DND-41 (cell line): ENCODE results near the gene GIMAP8.
A peak's percentile ranks its signal among the peaks of the same experiment; 100 is the strongest.

Source experiments
- ATAC-seq: fragments of 200-7000 bp; cut with Tn5 transposase; 3 replicates; pipeline ENCODE4 v1.9.1; 2021; ENCODE audit warnings: low read depth; ENCODE audit not compliant: insufficient read depth
- DNase-seq: peaks from one replicate; pipeline ENCODE4 v3.0.0-alpha.2; 2020
- H2AFZ ChIP-seq: 2 replicates; pipeline ENCODE4 v1.6.0; 2012; ENCODE audit warnings: low read depth, low read length
- H3K27ac ChIP-seq: 2 replicates; pipeline ENCODE4 v1.5.1; 2012; ENCODE audit warnings: low read length, inconsistent platforms
- H3K27me3 ChIP-seq: fragments of 200-600 bp; sonication (generic); 2 replicates; pipeline ENCODE4 v1.6.0; 2012; ENCODE audit warnings: low read length, mild to moderate bottlenecking, inconsistent platforms; ENCODE audit not compliant: insufficient read depth, poor library complexity
- H3K36me3 ChIP-seq: 2 replicates; pipeline ENCODE4 v1.5.1; 2012; ENCODE audit warnings: low read length, inconsistent platforms; ENCODE audit not compliant: insufficient read depth
- H3K4me1 ChIP-seq: 2 replicates; pipeline ENCODE4 v1.5.1; 2012; ENCODE audit warnings: mild to moderate bottlenecking, low read length; ENCODE audit not compliant: insufficient read depth
- H3K4me2 ChIP-seq: 2 replicates; pipeline ENCODE4 v1.6.0; 2012; ENCODE audit warnings: mild to moderate bottlenecking, moderate library complexity, low read length, inconsistent platforms; ENCODE audit not compliant: insufficient read depth
- H3K4me3 ChIP-seq, 2 experiments: fragments of 200-600 bp in 1 of 2; shearing (Covaris generic) in 1 of 2; 2 replicates each; pipeline ENCODE4 v1.5.1; 2012 to 2016; ENCODE audit warnings: inconsistent platforms in 2 of 2, low read length in 2 of 2, mild to moderate bottlenecking in 2 of 2, low read depth in 1 of 2, moderate library complexity in 1 of 2
- H3K79me2 ChIP-seq: 2 replicates; pipeline ENCODE4 v1.6.0; 2012; ENCODE audit warnings: low read length, inconsistent platforms; ENCODE audit not compliant: insufficient read depth
- H3K9ac ChIP-seq: 2 replicates; pipeline ENCODE4 v1.6.0; 2012; ENCODE audit warnings: low read depth, mild to moderate bottlenecking, inconsistent platforms, low read length, moderate library complexity
- H3K9me3 ChIP-seq: 2 replicates; pipeline ENCODE4 v1.5.1; 2012; ENCODE audit warnings: low read length, moderate library complexity, mild to moderate bottlenecking, inconsistent platforms; ENCODE audit not compliant: insufficient read depth, severe bottlenecking
- H4K20me1 ChIP-seq: 2 replicates; pipeline ENCODE4 v1.6.0; 2012; ENCODE audit warnings: low read length; ENCODE audit not compliant: insufficient read depth
- CTCF ChIP-seq: IDR thresholded peaks from 2 replicates; pipeline ENCODE4 v1.5.1; 2012; ENCODE audit warnings: borderline replicate concordance, low read length, moderate library complexity, mild to moderate bottlenecking; ENCODE audit not compliant: poor library complexity, severe bottlenecking; ENCODE audit errors: extremely low read depth
- EZH2 ChIP-seq: IDR thresholded peaks from 3 replicates; pipeline ENCODE4 v1.6.1; 2012; ENCODE audit warnings: borderline replicate concordance, low read depth, mild to moderate bottlenecking, moderate library complexity, low read length, inconsistent platforms; ENCODE audit not compliant: severe bottlenecking

The GIMAP8 gene

DNA sequence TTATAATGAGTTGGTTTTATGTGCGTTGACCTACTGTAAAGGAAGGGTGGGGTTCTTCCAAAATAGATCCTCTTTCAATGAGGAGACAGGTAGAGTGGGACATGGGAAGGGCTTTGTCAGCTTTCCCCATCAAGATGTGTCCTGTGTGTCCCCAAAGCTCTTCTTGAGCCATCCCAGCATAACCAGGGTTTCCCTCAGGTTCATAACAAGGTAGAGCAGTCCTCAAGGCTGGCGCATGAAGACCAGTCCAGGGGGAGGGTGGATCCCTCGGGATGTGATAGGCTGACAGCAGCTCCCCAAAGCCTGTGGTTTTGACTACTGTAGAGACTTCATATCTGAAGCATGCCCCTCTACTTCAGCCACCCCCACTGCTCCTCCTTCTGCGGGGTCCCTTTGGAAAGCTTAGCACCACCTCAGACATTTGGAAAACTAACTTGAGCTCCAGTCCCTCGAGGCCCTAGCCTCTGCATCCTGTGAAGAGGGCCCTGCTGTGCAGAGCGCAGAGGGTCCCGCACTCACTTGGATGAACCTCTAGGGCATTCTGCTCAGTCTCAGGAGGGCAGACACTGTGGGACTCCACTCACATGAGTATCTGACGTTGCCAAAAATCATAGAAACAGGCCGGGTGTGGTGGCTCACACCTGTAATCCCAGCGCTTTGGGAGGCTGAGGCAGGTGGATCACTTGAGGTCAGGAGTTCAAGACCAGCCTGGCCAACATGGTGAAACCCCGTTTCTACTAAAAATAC, 1.1 kb upstream of the GIMAP8 start:
- H3K79me2 ChIP-seq: no peaks in the 10 kb centered on the region; the same call in 1 of the 2 replicates
- peak overlapping the region; percentile 41 for H2AFZ ChIP-seq
- H3K27ac ChIP-seq: peak overlapping the region; percentile 75
- DNase-seq: peak; percentile 42
- no peaks in the 10 kb centered on the region; the same call in 1 of the 2 replicates for H3K36me3 ChIP-seq
- H3K4me2 ChIP-seq: peak overlapping the region; percentile 46
- no peak for ATAC-seq
- H3K27me3 ChIP-seq: no peaks in the 10 kb centered on the region
- H3K9ac ChIP-seq: peak overlapping the region; percentile 35
- H3K4me3 ChIP-seq: peak overlapping the region in 1 of 2 experiments; percentile 14; a peak in 1 of 4 replicates
- peaks cover 76% of the 10 kb centered on the region for H3K4me1 ChIP-seq
- H3K9me3 ChIP-seq: no peaks in the 10 kb centered on the region
- TF ChIP-seq EZH2: no peak
- TF ChIP-seq CTCF: no peak
- H4K20me1 ChIP-seq: no peaks in the 10 kb centered on the region

DNA sequence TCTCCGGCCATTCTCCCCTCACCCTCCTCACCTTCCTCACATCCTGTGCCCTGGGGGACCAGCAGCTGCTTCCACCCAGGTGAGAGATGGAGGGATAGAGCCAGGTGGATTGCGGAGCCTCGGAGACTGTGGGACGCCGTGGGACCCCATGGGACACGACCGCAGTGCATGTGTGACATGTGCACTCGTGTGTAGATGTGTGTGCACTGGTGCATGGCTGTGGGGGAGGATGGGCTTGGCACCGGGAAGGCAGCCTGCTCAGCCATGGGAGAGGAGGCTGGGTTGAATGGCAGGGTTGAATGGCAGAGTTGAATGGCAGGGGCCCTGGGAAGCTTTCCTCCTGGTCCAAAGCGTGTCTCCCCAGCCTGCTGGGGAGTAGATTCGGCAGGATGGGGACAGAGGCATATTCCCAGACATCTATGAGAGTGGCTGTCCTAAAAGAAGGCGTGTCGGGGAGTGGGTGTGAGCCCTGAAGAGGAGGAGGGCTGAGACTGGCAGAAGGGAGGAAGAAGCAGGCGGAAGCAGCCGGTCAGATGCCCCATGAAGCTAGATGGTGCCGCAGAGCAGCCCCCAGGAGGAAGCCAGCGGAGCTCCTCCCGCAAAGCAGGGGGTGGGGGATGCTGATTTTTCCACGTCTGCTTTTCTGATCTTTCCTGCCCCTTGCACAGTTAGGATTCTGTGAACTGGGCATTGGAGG, 815 bp downstream of the GIMAP8 start:
- peak overlapping the region; percentile 56; the same call in 1 of the 2 replicates for H2AFZ ChIP-seq
- peak; percentile 72 for ATAC-seq
- peak overlapping the region in 1 of 2 experiments; percentile 54; a peak in 2 of 4 replicates for H3K4me3 ChIP-seq

GRCh38 chr7:150451833-150452461, 1.5 kb downstream of the GIMAP8 start:
- peak overlapping the region; percentile 56 for H2AFZ ChIP-seq
- peak overlapping the region; percentile 55 for H3K4me2 ChIP-seq
- H3K27ac ChIP-seq: peak overlapping the region; percentile 78
- H3K4me1 ChIP-seq: peaks cover 54% of the 10 kb centered on the region
- no peaks in the 10 kb centered on the region; the same call in 1 of the 2 replicates for H3K79me2 ChIP-seq
- H3K9ac ChIP-seq: peak overlapping the region; percentile 57
- no peaks in the 10 kb centered on the region for H3K27me3 ChIP-seq
- peak; percentile 8 for ATAC-seq
- no peaks in the 10 kb centered on the region; the same call in 1 of the 2 replicates for H3K36me3 ChIP-seq
- TF ChIP-seq CTCF (no peak), EZH2 (no peak)
- peaks cover 8% of the 10 kb centered on the region for H3K9me3 ChIP-seq
- H4K20me1 ChIP-seq: no peaks in the 10 kb centered on the region
- peak overlapping the region; percentile 5 to 54; a peak in 2 of 4 replicates for H3K4me3 ChIP-seq
- DNase-seq: peak; percentile 38

More for the DNA sequence above, 815 bp downstream of the GIMAP8 start:
- peak overlapping the region; percentile 57 for H3K9ac ChIP-seq
- TF ChIP-seq EZH2 (no peak), CTCF (peak; percentile 18)
- peak; percentile 83 for DNase-seq
- no peaks in the 10 kb centered on the region for H4K20me1 ChIP-seq
- H3K27ac ChIP-seq: peak overlapping the region; percentile 78
- no peaks in the 10 kb centered on the region; the same call in 1 of the 2 replicates for H3K36me3 ChIP-seq
- H3K27me3 ChIP-seq: no peaks in the 10 kb centered on the region
- H3K9me3 ChIP-seq: peaks cover 1% of the 10 kb centered on the region
- no peaks in the 10 kb centered on the region; the same call in 1 of the 2 replicates for H3K79me2 ChIP-seq
- peak overlapping the region; percentile 55 for H3K4me2 ChIP-seq
- H3K4me1 ChIP-seq: peaks cover 61% of the 10 kb centered on the region
